D721Med (cell line): ENCODE measurements around the gene PTGFRN.

Experiments used
- DNase-seq: peaks from one replicate; pipeline ENCODE4 v3.0.0; 2011; ENCODE audit warnings: low spot score; ENCODE audit not compliant: insufficient read length
- FAIRE-seq: peaks from 2 replicates; lab custom pipeline; 2011; peaks lifted over from hg19 to GRCh38; lab: Jason Lieb, UNC
- TF ChIP-seq, protein P1 (sequence below): IDR thresholded peaks from 2 replicates; pipeline ENCODE4 v1.5.1; 2012; ENCODE audit warnings: mild to moderate bottlenecking, control low read depth; ENCODE audit not compliant: insufficient read depth; ENCODE audit errors: missing control alignments

PTGFRN gene

DNA sequence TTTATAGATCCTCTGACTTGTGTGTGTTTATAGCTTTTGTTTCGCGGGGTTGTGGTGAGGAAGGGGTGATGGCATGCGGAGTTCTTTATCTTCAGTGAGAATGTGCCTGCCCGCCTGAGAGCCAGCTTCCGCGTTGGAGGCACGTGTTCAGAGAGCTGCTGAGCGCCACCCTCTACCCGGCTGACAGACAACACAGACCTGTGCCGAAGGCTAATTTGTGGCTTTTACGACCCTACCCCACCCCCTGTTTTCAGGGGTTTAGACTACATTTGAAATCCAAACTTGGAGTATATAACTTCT lies 77.5 kb downstream of the PTGFRN start:
- no peak for FAIRE-seq
- DNase-seq, result no peak
- TF ChIP-seq, protein P1, sequence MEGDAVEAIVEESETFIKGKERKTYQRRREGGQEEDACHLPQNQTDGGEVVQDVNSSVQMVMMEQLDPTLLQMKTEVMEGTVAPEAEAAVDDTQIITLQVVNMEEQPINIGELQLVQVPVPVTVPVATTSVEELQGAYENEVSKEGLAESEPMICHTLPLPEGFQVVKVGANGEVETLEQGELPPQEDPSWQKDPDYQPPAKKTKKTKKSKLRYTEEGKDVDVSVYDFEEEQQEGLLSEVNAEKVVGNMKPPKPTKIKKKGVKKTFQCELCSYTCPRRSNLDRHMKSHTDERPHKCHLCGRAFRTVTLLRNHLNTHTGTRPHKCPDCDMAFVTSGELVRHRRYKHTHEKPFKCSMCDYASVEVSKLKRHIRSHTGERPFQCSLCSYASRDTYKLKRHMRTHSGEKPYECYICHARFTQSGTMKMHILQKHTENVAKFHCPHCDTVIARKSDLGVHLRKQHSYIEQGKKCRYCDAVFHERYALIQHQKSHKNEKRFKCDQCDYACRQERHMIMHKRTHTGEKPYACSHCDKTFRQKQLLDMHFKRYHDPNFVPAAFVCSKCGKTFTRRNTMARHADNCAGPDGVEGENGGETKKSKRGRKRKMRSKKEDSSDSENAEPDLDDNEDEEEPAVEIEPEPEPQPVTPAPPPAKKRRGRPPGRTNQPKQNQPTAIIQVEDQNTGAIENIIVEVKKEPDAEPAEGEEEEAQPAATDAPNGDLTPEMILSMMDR, result no peak

DNA sequence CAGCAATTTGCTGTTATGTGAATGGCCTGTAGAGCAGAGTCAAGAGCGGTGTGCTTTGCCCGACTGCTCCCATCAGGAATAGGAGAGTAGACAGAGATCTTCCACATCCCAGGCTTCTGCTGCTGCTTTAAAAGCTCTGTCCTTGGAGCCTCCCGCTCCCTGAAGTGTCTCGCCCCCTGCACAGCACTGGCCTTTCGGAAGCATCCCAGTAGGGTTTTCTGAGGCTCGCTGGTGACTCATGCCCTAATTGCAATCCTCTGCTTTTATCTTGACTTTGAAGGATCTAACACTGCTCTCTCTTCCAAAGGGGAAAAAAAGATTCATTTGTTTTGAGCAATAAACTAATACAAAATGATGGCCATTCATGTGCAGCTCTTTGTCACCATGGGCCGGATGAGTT lies 78.5 kb downstream of the PTGFRN start:
- no peak for DNase-seq
- no peak for FAIRE-seq

DNA sequence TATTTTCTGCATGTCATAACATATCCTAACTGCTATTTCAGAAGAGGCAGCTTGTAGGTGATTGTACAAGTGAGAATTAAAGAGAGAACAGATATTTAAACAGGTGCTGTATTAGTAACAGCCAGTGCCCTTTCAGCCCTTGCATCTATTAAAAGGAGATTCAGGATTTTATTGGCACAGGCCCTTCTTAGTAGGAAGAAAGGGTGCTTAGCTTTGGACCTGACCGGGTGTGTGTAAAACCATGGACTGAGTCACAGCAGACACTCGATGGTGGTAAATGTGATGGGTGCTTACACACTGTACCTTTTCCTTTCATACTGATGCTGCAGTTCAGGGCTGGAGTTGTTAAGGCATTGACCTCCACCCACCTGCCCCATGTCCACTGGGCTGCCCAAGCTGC lies 79.2 kb downstream of the PTGFRN start:
- TF ChIP-seq, protein P1, result no peak
- DNase-seq (no peak), FAIRE-seq (no peak)

More for the DNA sequence above, 78.5 kb downstream of the PTGFRN start:
- TF ChIP-seq, protein P1, result no peak

DNA sequence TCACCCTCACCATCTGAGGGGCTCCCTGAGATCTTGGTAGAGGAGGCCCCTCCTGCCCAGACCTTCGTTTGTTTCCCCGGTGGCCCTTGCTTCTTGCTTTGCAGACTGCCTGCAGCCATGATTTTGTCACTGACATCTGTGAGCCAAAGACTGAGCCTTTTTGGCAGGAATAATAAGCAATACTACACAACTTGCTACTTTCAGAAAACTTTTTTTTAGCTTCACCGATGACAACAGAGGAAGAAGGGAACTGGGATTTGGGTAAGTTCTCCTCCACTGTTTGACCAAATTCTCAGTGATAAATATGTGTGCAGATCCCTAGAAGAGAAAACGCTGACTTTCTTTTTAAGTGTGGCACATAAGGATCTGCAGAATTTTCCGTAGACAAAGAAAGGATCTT lies 80.1 kb downstream of the PTGFRN start:
- DNase-seq, result no peak
- TF ChIP-seq, protein P1, result no peak
- no peak for FAIRE-seq

GRCh38 chr1:116990612-116991151 lies 81.0 kb downstream of the PTGFRN start:
- DNase-seq (no peak), FAIRE-seq (no peak)
- TF ChIP-seq, protein P1, result no peak

DNA sequence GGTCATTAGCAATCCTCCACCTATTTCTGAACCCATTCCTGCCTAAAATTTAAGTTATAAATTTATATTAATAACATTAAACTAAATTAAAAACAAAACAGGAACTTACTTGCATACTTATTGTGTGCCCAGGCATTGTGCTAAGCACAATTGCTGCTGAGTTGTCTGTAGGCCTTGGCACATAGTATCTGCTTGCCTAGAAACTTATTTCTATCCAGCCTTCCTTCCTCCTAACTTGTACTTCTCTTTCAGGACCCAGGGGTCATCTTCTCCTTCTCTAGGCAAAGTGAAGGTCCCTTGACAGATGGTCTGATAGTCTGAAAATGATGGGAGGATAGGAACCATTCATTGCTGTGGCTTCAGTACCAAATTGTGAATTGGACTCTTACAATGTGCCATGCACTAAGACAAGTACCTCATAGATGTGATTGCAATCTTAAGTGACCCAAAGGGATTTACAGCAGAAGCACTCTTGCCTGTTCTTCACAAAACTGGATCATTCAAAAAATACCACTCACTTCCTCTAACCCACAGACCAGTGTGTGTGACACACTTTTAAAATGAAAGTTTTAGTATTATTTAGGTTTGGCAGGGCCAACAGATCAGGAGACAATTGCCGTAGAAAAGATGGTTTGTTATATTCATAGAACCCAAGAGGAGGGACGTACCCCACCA lies 81.6 kb downstream of the PTGFRN start:
- FAIRE-seq, result no peak
- TF ChIP-seq, protein P1, result no peak
- DNase-seq, result no peak

GRCh38 chr1:116991918-116992317 lies 82.2 kb downstream of the PTGFRN start:
- FAIRE-seq (no peak), DNase-seq (no peak)
- TF ChIP-seq, protein P1, result no peak
